MCF 10A (cell line): ENCODE data around the gene PRKCQ. TPM values are rescaled to one million over a fixed set of nuclear protein-coding genes. Genes with fewer than 3 reads are reported as not detected.

Experiments used
- BruUV-seq: library from RNA; stranded (reverse); fragments of 400-500 nt; replicated peaks from 2 replicates; lab custom pipeline; 2021; lab: Mats Ljungman, UMichigan
- CTCF ChIA-PET: fragments of 300-600 bp; sonication (Branson Sonifier 250); formaldehyde crosslinking; extraction: SDS; loops from one replicate; lab custom pipeline; 2021; ENCODE audit warnings: antibody characterized with exemption, inconsistent platforms; lab: Yijun Ruan, JAX
- POLR2A ChIA-PET: fragments of 300-600, 350-650 bp; sonication (Branson Sonifier 250); formaldehyde crosslinking; extraction: SDS; loops from one replicate; lab custom pipeline; 2020; ENCODE audit warnings: antibody characterized with exemption, inconsistent platforms; lab: Yijun Ruan, JAX
- DNase-seq: peaks from one replicate; pipeline ENCODE4 v3.0.0-alpha.2; 2018; ENCODE audit not compliant: unreplicated experiment
- H3K27ac Mint-ChIP-seq: one replicate; pipeline ENCODE4 v1.8.0; 2022; ENCODE audit warnings: mild to moderate bottlenecking, low read depth, mixed read lengths; ENCODE audit not compliant: unreplicated experiment
- H3K27me3 Mint-ChIP-seq: one replicate; pipeline ENCODE4 v1.8.0; 2022; ENCODE audit warnings: mixed read lengths; ENCODE audit not compliant: insufficient read depth, unreplicated experiment
- H3K36me3 Mint-ChIP-seq: one replicate; pipeline ENCODE4 v1.8.0; 2022; ENCODE audit warnings: mild to moderate bottlenecking, moderate library complexity, mixed read lengths; ENCODE audit not compliant: insufficient read depth, unreplicated experiment
- H3K4me1 Mint-ChIP-seq: one replicate; pipeline ENCODE4 v1.8.0; 2022; ENCODE audit warnings: mixed read lengths; ENCODE audit not compliant: insufficient read depth, unreplicated experiment
- H3K4me3 Mint-ChIP-seq: one replicate; pipeline ENCODE4 v1.8.0; 2022; ENCODE audit warnings: mild to moderate bottlenecking, moderate library complexity, mixed read lengths; ENCODE audit not compliant: unreplicated experiment
- H3K9me3 Mint-ChIP-seq: one replicate; pipeline ENCODE4 v1.8.0; 2022; ENCODE audit warnings: mixed read lengths; ENCODE audit not compliant: unreplicated experiment
- CTCF ChIP-seq: fragments of 200-600 bp; IDR thresholded peaks from one replicate; pipeline ENCODE4 v1.8.0; 2022; ENCODE audit warnings: antibody characterized with exemption, mild to moderate bottlenecking; ENCODE audit not compliant: unreplicated experiment
- intact Hi-C: fragments of 100-400 bp; cut with micrococcal nuclease; formaldehyde crosslinking; loops from 2 replicates; pipeline ENCODE4 v1.14.1; 2022
- total RNA-seq: library from RNA; stranded (reverse); gene quantifications from 2 replicates; pipeline ENCODE4 v1.2.3, GENCODE V29; 2022

The PRKCQ gene
- total RNA-seq, 1 experiment from 2014 or later = 0.44 TPM

GRCh38 chr10:6505300-6505699, 74.8 kb downstream of the PRKCQ start:
- no peaks in the 10 kb centered on the region for H3K9me3 Mint-ChIP-seq
- H3K27ac Mint-ChIP-seq = no peak overlapping the region
- POLR2A ChIA-PET = no interaction called here
- TF ChIP-seq CTCF = no peak
- no peak overlapping the region for H3K4me3 Mint-ChIP-seq
- intact Hi-C loops = no loop called here
- no peaks in the 10 kb centered on the region for H3K27me3 Mint-ChIP-seq
- no peaks in the 10 kb centered on the region for H3K36me3 Mint-ChIP-seq
- H3K4me1 Mint-ChIP-seq = peaks cover 29% of the 10 kb centered on the region
- CTCF ChIA-PET = no interaction called here
- DNase-seq = no peak
- no TSS peak for BruUV-seq

GRCh38 chr10:6504296-6504695, 75.8 kb downstream of the PRKCQ start:
- no TSS peak for BruUV-seq
- Mint-ChIP-seq H3K4me3 (no peak overlapping the region), H3K36me3 (no peaks in the 10 kb centered on the region), H3K9me3 (no peaks in the 10 kb centered on the region), H3K27me3 (no peaks in the 10 kb centered on the region), H3K27ac (no peak overlapping the region), H3K4me1 (peaks cover 29% of the 10 kb centered on the region)
- DNase-seq = peak; percentile 9
- POLR2A ChIA-PET = interaction anchor here (1.0 to 1.3 kb wide), 2 partner anchors 10 to 11 kb away, joined by 3 to 6 read pairs; no protein-coding TSS in a partner anchor
- no peak for TF ChIP-seq CTCF
- CTCF ChIA-PET = interaction anchor here (0.6 kb wide), 1 partner anchor 56 kb away, joined by 4 read pairs; no protein-coding TSS in a partner anchor
- intact Hi-C loops = no loop called here

- ChIA-PET CTCF (interaction anchor here (0.6 kb wide), 1 partner anchor 165 kb away, joined by 5 read pairs; no protein-coding TSS in a partner anchor), POLR2A (interaction anchor here (1.3 to 1.6 kb wide), 2 partner anchors 9 to 19 kb away, joined by 3 to 5 read pairs; no protein-coding TSS in a partner anchor)
- H3K36me3 Mint-ChIP-seq = no peaks in the 10 kb centered on the region
- H3K4me1 Mint-ChIP-seq = peaks cover 29% of the 10 kb centered on the region
- no peaks in the 10 kb centered on the region for H3K27me3 Mint-ChIP-seq
- no peaks in the 10 kb centered on the region for H3K9me3 Mint-ChIP-seq
- no peak for DNase-seq
- BruUV-seq = no TSS peak
- no peak overlapping the region for H3K4me3 Mint-ChIP-seq
- intact Hi-C loops = no loop called here
- H3K27ac Mint-ChIP-seq = no peak overlapping the region
- TF ChIP-seq CTCF = no peak
These were observed 76.9 kb downstream of the PRKCQ start for GRCh38 chr10:6503171-6503570.

- Mint-ChIP-seq H3K4me3 (peak overlapping the region; percentile 5), H3K36me3 (no peaks in the 10 kb centered on the region), H3K9me3 (no peaks in the 10 kb centered on the region), H3K4me1 (peaks cover 29% of the 10 kb centered on the region), H3K27ac (no peak overlapping the region), H3K27me3 (no peaks in the 10 kb centered on the region)
- intact Hi-C loops = no loop called here
- CTCF ChIA-PET = interaction anchor here (0.6 kb wide), 2 partner anchors 174 to 960 kb away, joined by 3 read pairs; no protein-coding TSS in a partner anchor
- BruUV-seq = no TSS peak
- no peak for TF ChIP-seq CTCF
- DNase-seq = peak; percentile 84
- POLR2A ChIA-PET = interaction anchor here (1.0 to 1.3 kb wide), 2 partner anchors 8 to 10 kb away, joined by 4 to 7 read pairs; no protein-coding TSS in a partner anchor
These were observed 78.1 kb downstream of the PRKCQ start for GRCh38 chr10:6501931-6502330.
